Stimulated activated CD4-positive, alpha-beta T cell treated with anti-CD3 and anti-CD28 coated beads, Interleukin-15, amount 100 ng/mL, for 1 hour (primary cell): ENCODE measurements around the gene SLC2A9.

ENCODE experiments used
- DNase-seq, 2 donors: peaks; one replicate each; pipeline ENCODE4 v3.0.0-alpha.2; 2020; ENCODE audit warnings: low read depth in 1 of 2, low spot score in 1 of 2

SLC2A9 gene

DNA sequence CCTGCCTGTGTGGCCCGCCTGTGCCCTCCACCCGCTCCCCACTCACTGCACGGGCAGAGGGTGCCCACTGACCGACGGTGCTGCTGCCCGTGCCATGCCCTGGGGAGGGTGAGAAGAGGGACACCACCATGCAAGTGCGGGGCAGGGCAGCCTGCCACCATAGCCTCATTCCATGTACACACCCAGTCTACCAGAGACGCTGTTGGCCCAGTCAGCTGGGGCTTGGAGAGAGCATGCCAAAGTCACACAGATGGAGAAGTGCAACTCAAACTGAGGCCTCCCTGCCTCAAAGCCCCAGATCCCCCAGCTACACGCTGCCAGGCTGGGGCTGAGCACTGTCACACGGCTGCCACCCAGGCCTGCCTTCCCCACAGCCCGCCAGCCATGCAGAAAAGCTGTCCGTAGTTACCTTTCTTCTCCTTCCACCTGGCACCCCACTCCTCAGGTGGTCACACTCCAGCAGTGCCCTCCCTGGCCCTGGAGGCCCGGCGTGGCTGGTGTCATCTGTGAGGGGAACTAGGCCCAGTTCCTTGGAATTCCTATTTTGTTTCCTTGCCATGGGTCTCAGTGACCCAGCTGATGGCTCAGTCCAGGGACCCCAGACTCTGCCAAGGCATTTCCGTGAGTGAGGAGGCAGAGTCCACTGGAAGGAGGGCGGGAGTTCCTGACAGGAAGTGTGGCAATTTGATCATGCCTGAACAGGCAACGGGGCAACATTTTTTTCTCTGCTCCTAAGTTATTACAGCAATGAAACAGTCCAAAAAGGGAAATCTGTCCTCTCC, at the start of gene SLC2A9:
Gene SLC2A9 (minus strand): TSS at position 627 of the 782 bp plus-strand sequence. CDS start 68 bp downstream, at position 559.
- DNase-seq, result no peak

DNA sequence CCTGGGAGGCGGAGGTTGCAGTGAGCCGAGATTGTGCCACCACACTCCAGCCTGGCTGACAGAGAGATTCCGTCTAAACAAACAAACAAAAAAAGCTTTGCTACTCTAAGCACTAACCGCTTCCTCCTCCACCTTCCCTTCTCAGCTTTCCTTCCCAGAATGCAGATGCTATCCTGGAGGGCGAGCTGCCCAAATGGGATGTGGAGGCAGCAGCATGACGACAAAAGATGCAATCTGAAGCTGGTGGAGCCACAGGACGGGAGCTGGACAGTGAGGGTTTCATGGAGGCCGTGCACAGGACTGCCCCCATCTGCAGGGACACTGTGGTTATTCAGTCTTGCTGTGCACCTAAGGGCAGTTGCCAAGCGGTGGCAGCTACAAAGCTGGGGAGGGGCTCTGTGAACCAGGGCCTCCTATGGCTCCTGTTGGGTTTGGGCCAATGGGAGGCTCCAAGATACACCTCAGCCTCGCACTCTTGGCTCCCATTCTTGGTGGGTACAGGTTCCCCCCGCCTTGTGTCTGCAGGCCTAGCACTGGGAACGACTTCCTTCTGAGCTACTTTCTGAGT, 47.9 kb upstream of the SLC2A9 start:
- DNase-seq, result no peak

DNA sequence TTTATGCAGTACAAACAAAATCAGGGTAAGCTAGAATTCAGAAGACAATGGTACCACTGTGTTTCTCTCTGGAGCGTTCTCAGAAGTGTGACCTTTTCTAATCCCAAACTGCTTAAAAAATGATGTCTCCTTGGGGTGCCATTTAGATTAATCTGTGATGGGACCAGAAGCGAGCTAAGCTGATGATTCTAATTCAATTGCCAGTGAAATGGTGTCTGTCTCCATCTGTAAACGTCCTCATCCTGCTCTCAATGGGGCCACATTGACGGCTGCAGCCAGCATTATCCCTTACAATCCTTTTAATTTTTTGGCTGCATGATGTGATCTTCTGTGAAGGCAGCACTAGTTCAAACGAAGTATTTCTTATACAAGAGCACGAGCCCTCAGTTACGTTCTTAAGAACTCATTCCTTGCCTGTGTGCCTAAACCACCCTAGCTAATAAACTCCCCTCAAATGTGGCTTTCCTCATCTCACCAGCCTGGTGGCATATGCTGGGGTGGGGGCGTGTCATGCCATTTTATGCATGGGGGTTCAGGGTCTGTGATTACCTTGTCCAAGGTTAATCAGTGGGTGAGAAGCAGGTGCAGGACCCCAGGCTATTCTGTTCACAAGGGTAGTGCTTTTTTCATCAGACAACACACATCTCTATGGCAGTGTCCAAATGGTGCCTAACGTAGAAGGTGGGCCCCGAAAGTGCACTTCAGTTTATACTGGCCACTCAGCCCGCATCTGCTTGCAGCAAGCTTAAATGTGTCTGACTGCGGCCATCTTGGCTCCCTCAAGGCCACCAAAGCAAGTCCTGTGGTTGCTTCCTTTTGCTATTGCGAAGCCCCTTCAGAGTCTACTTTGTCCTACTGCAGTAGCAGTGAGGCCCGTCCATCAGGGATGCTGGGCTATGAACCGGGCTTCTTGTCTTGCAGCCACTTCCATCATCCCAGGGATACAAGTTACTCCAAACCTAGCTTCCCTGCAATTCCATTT, 45.7 kb upstream of the SLC2A9 start:
- DNase-seq, result no peak

DNA sequence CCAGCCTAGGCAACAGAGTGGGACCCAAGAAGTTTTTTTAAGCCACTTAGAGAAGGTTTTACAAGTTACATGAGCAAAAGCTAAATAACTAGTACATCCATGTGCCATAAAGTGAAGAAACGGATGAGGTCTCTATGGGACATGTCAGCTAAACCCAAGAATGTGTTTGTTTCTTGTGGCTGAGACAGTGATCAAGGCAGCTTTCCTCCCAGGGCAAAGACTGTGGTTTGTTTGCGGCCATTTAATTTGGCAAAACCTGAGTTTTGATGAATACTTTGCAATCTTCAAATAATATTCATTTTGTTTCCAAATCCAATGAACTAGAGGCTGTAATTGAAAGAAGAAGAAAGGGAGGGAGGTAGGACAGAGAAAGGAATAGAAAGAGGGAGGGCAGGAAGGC, 44.9 kb upstream of the SLC2A9 start:
- no peak for DNase-seq

DNA sequence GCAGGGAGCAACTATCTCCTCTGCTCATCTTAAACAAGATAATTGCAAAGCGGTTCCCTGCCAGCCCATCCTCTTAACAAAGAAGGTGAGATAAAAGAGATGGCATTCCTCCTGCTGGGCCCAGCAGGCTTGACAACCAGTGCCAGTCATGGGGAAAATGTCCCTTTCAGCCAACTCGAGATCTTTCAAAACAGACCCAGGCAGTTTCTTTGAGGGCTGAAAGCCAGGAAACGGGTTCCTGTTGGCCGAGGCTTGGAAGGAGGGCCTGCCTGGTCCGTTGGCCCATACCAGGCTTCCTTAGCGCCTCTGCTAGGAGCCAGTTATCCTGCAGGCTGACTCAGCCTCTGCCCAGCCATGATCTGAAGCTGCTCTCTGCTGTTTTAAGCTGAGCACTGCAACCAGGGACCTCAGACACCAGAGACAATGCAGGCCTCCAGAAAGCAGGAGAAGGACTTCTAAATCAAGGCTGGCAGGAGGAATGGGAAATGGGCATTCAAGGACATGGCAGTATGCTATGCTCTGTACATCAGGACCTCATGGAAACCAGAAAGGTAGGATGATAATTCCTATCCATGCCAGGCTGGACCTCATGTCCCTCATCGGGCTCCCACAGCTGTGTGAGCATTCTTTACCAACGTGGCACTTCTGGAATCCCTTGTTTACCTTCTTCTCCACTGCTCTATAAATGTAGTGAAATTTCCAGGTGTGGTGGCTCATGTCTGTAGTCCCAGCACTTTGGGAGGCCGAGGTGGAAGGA, 42.4 kb upstream of the SLC2A9 start:
- DNase-seq, result no peak

DNA sequence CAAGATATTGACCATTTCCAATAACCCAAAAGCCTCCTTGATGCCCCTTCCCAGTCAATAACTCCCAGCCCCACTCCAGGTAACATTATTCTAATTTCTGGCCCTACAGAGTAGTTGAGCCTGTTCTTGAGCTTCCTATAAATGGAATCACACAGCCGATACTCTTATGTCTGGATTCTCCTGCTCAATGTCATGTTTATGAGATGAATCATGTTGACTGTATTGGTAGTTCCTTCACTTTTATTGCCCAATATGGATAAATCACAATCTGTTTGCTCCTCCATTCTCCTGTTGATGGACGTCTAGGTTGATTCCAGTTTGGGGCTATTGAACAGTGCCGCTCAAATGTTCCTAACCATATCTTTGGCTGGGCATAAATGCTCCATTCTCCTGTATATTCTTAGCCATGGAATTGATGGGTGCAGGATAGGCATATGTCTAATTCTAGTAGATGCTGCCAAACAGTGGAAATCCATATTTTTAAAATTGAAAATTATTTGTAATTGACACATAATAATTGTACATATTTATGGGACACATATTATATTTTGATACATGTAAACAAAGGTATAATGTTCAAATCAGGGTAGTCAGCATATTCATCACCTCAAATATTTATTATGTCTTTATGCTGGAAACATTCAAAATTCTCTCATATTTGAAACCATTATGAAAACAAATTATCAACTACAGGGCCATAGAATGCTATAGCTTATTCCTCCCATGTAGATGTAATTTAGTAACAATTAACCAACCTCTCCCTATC, 40.5 kb upstream of the SLC2A9 start:
- no peak for DNase-seq

DNA sequence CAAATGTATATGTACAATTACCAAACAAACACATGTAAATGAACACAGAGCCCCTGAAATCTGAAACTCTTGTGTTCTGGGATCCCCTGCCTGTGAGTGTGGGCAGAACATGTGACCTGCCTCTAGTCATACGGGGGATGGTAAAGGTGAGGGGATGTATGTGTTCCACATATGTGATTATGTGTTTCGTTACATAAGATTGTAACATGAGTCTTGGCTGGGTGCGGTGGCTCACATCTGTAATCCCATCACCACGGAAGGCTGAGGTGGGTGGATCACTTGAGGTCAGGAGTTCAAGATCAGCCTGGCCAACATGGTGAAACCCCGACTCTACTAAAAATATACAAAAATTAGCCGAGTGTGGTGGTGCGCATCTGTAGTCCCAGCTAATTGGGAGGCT, 37.1 kb upstream of the SLC2A9 start:
- no peak for DNase-seq

DNA sequence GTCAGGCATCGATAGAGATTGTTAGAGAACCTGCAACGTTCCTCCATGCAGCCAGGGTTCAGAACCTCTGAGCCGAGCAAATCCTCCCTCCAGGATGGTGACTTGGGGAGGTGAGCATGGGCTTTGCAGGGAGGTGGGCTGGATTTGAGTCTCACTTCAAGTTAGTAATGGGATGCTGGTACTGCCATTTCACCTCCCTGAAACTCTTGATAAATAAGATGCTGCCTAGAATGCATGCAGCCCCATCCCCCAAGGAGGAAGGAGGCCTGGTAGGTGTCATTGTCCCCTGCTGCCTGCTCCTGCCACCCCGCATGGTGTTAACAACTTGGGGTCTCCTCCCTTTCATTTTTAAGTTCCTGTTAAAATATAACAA, 35.7 kb upstream of the SLC2A9 start:
- DNase-seq, result no peak

DNA sequence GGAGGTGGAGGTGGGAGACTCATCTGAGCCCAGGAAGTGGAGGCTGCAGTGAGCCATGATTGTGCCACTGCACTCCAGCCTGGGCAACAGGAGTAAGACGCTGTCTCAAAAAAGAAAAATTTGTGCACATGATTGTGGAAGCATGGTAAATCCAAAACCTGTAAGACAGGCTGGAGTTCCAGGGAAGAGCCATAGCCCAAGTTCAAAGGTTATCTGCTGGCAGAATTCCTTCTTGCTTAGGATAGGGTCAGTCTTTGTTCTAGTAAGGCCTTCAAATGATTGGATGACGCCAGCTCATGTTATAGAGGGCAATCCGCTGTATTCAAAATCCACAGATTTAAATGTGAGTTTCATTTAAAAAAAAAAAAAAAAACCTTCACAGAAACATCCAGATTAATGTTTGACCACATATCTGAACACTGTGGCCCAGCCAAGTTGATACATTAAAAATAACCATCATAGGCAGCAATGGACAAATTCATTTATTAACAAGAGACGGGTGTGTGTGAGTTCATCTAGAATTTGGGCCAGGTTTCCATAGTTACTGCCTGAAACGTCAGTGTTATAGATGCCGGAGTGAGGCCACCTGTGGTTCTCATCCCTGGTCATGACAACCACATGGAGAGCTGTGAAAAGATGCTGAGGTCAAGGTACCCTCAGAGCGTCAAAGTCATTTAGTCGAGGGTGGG, 35.2 kb upstream of the SLC2A9 start:
- no peak for DNase-seq

DNA sequence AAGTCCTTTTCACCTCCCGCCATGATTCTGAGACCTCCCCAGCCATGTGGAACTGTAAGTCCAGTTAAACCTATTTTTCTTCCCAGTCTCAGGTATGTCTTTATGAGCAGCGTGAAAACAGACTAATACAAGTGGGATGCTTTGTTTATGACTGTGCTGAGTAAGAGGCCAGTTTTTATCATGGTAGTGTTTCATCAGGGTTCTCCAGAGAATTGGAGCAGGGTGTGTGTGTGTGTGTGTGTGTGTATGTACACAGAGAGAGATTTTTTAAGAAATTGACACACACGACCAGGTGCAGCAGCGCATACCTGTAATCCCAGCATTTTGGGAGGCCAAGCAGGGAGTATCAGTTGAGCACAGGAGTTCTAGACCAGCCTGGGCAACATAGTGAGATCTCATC, 34.6 kb upstream of the SLC2A9 start:
- DNase-seq, result no peak

DNA sequence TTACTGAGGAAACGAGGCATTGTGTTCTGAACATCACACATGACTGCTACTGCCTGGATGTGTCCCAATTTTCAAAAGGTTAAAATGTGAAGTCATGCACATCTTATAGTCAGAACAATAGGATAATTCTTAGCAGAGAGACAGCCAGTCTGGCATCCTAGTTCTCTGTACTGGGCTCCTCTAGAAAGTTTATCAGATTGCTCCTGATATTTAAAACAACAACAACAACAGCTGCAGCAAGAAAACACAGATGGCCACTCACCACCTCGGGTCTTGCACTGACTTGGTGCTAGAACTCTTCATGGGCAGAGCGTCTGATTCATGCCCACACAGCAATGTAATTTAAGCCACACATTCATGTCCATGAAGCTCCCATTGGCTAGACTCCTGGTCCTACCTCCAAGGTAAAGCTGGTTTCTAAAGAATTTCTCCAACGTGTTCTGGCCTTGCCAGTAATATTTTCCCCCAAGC, 33.3 kb upstream of the SLC2A9 start:
- no peak for DNase-seq

DNA sequence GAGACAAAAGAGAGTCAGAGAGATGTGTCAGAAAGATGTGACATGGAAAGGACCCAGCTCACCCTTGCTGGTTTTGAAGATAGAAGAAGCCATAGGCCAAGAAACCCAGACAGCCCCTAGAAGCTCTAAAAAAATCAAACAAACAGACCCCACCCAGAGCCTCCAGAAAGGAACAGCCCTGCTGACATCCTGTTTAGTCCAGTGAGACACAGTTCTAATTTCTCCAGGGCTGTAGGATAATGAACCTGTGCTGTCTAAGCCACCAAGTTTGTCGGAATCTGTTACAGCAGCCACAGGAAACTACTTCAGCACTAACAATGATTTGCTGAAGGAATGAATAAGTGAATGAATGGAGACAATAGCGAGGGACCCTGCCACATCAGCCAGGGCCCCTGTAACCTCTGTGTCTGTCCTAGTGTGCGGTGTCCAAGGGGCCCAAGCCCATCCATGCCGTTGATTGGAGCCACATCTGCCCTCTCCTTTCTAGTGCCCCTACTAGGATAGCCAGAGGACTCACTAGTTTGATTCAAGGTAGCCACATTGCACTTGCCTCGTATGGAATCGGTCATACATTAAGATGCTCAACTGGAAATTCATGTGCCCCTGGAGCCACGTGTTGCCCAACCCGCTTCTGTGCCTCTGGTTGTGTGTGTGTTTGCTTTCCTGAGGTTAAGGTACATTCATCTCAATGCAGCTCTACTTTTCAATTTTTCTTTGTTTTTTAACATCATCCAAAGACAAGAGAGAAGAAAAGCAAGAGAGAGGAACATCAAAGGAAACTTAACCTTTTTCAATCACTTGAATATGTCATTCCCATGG, 32.5 kb upstream of the SLC2A9 start:
- DNase-seq, result no peak

DNA sequence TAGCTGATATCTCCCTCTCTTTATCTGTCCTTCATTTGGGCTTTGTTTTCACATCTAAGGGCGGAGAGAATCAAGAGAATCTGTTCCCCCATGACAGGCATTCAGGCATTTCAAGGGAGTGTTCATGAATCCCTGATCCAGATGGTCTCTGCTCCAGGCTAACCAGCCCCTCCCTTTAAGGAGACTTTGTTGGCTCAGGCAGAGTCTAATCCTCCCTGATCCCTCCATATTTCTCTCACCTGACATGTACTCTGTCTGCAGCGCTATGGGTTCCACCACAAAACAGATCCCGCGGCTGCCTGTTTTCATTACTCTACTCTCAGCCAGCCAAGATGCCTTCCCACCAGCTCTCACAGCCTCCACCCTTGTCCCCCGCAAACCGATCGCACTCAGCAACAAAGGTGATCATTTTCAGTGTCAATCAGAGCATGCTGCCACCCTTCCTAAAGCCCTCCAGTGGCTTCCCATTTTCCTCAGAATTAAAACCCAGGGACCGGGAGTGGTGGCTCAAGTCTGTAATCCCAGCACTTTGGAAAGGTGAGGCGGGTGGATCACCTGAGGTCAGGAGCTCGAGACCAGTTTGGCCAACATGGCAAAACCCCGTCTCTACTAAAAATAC, 30.3 kb upstream of the SLC2A9 start:
- no peak for DNase-seq

DNA sequence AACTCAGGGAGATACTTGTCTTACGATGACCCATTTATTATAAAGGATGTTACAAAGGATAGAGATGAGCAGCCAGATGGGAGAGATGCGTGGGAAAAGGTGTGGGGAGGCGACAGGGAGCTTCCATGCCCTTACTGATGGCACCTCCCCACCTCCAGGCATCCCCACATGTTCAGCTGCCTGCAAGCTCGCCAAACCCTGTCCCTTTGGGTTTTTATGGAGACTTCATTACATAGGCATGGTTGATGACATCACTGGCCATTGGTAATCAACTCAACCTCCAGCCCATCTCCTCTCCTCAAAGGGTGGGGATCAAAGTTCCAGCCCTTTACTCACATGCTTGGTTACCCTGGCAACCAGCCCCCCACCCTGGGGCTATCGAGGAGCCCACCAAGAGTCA, 29.4 kb upstream of the SLC2A9 start:
- no peak for DNase-seq

DNA sequence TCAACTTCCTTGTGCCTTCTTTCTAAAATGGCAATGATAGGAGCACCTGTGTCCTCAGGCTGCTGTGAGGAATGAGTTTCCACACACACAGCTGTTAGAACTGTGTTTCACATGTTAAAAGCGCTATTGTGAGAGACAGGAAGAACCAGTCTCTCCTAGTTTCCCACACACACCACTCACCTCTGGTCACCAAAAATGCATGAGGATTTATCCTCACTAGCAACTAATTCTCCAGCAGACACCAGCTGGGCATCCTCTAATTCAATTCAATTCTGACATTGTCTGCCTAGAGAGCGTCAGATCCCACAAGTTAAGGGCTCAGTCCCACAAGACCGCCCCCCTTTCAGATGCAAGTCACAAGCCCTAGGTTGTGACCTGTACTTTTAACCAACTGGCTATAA, 29.0 kb upstream of the SLC2A9 start:
- no peak for DNase-seq

DNA sequence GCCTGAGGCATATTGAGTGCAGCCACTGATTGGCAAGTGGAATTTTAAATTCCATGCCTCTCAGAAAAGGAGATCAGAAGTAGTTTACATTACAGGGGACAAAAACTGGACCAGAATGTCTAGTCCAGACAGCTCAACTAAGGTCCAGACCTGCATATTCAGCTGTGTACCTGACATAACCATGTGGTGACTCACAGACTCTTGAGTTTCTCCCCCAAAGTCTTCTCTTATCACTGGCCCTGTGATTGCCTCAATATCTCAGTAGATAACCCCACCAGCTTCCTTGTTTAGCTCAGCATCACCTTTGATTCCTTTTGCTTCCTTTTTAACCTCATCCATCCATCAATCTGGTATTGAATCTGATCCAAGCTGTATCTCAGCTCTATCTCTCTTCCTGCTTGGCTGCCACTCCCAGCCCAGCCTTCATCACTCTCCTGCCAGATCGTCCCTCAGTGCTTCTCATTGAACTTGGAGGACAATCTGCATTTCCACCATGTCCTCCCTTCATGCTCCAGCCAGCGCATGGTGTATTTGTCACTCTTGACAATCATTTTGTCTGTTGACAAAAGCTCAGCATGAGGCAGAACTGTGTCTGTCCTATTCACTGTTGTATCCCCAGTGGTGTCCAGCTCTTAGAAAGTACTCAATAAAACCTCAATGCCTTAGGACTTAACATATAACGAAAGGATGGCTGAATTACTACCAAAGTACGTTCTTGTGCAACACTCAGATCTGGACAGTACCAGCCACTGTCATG, 27.8 kb upstream of the SLC2A9 start:
- no peak for DNase-seq

DNA sequence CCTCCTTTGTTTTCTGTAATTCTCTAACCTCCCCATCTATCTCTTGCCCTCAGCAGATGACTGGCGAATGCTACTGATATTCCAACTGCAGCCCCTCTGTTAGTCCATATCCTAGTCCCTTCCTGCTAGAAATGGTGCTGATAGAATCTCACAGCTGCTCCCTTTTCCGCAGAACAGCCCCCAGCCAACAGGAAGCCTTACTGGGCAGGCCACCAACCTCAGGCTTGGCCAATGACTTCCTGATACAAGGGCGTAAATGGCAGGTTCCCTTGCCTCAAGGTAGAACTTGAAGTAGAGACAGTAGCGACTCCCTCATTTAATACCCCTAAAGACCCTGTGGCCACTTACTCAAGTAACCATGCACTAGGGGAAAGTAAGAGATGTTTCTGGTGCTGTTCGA, 26.7 kb upstream of the SLC2A9 start:
- DNase-seq, result no peak

DNA sequence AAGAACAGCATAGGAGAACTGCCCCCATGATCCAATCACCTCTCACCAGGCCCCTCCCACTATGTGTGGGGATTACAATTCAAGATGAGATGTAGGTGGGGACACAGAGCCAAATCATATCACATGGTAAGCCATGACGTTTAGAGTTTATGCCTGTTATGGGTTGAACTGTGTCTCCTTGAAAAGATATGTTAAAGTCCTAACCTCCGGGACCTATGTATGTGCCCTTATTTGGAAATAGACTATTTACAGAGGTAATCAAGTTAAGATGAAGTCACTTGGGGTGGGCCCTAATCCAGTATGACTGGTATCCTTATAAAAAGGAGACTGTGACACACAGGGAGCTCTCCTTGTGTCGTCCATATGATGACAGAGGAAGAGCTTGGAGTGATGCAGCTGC, 25.2 kb upstream of the SLC2A9 start:
- DNase-seq, result no peak
